Suprapubic skin (tissue), 4 donors: ENCODE measurements around the gene SULF2. TPM values are rescaled to one million over a fixed set of nuclear protein-coding genes. Genes with fewer than 3 reads are reported as not detected.
A peak's percentile ranks its signal among the peaks of the same experiment; 100 is the strongest.

Experiments
- DNase-seq, 2 donors: peaks; one replicate each; pipeline ENCODE4 v3.0.0-alpha.2; 2019; ENCODE audit warnings: low spot score in 2 of 2
- H3K27ac ChIP-seq: fragments of 200-600 bp; sonication (generic); one replicate; pipeline ENCODE4 v1.5.1; 2019
- H3K27me3 ChIP-seq: fragments of 200-600 bp; sonication (generic); one replicate; pipeline ENCODE4 v1.5.1; 2019
- H3K36me3 ChIP-seq: fragments of 200-600 bp; sonication (generic); one replicate; pipeline ENCODE4 v1.5.1; 2019
- H3K4me1 ChIP-seq: fragments of 200-600 bp; sonication (generic); one replicate; pipeline ENCODE4 v1.5.1; 2019
- H3K4me3 ChIP-seq: fragments of 200-600 bp; sonication (generic); one replicate; pipeline ENCODE4 v1.5.1; 2019; ENCODE audit warnings: mild to moderate bottlenecking
- H3K9me3 ChIP-seq: fragments of 200-600 bp; sonication (generic); one replicate; pipeline ENCODE4 v1.5.1; 2019
- EP300 ChIP-seq: sonication (generic); formaldehyde crosslinking; IDR thresholded peaks from one replicate; pipeline ENCODE4 v1.6.1; 2017; ENCODE audit warnings: antibody characterized with exemption
- POLR2A ChIP-seq, 2 donors: fragments of 450-650 bp; IDR thresholded peaks; one replicate each; pipeline ENCODE4 v1.6.1; 2017; ENCODE audit warnings: antibody characterized with exemption in 2 of 2, mild to moderate bottlenecking in 2 of 2, moderate library complexity in 2 of 2
- POLR2AphosphoS5 ChIP-seq, 3 donors: sonication (generic); formaldehyde crosslinking; IDR thresholded peaks; one replicate each; pipeline ENCODE4 v1.6.1; 2017; ENCODE audit warnings: antibody characterized with exemption in 3 of 3
- WGBS: methylation state at CpG from one replicate; pipeline ENCODE4 v1.1.5; 2018; 5-methylcytosine and 5-hydroxymethylcytosine counted together
- total RNA-seq, 4 donors: library from RNA; depleted of rRNA; stranded (reverse); fragments of >200 nt; gene quantifications; one replicate each; pipeline ENCODE4 v1.1.0, GENCODE V29; 2016
- TF ChIP-seq, protein P1 (sequence below), 2 donors: fragments of 200-600 bp in 1 of 2; fragments of 450-650 bp in 1 of 2; sonication (generic) in 1 of 2; IDR thresholded peaks; one replicate each; pipeline ENCODE4 v1.5.1; 2016 to 2019; ENCODE audit warnings: antibody characterized with exemption in 2 of 2, mild to moderate bottlenecking in 1 of 2, moderate library complexity in 1 of 2

SULF2 gene
- total RNA-seq, 4 donors from 2014 or later = 28.4 to 95.4 (median 57.5) TPM

DNA sequence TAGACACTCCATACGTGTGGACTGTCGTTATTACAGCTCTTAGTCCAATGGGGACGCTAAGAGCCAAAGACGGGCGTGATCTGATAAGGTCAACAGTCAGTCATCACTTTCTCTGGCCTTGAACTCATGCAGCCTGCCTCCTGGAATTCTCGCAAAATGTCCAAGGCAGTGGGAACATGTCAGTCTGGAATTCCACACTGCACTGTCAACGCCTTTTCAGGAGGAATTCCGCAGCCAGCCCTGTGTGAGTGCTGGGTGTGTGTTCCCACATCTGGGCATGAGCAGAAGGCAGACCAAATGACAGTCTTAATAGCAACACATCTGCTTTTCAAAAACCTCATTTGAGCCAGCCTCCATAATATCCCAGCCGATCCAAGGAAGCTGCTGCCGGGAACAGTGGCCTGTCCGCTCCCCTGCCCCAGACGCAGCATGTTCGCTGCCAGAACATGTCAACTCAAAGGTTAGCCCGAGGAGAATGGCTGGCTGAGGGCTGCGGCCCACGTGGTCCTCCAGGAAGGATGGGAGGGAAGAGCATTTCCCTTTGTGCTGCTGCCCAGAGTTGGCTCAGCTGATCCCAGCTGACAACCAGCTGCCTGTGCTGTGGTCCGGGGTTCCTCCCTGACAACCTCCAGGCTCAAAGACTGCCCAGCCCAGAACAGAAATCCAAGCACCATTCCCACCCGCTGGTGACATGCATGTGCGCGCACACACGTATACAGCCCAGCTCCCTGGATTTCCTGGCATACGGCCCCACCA lies 103.1 kb downstream of the SULF2 start:
- Histone ChIP-seq H3K4me3 (no peak overlapping the region), H3K9me3 (no peaks in the 10 kb centered on the region), H3K36me3 (peaks cover 12% of the 10 kb centered on the region), H3K4me1 (peaks cover 18% of the 10 kb centered on the region), H3K27me3 (no peaks in the 10 kb centered on the region), H3K27ac (peak overlapping the region; percentile 33)
- 19% methylated on average over 16 of the region's 22 CpGs for WGBS
- no peak for TF ChIP-seq POLR2AphosphoS5 (IDR thresholded peaks at IDR 0.05)
- TF ChIP-seq POLR2A (IDR thresholded peaks at IDR 0.05) = no peak
- no peak for TF ChIP-seq EP300
- TF ChIP-seq, protein P1, sequence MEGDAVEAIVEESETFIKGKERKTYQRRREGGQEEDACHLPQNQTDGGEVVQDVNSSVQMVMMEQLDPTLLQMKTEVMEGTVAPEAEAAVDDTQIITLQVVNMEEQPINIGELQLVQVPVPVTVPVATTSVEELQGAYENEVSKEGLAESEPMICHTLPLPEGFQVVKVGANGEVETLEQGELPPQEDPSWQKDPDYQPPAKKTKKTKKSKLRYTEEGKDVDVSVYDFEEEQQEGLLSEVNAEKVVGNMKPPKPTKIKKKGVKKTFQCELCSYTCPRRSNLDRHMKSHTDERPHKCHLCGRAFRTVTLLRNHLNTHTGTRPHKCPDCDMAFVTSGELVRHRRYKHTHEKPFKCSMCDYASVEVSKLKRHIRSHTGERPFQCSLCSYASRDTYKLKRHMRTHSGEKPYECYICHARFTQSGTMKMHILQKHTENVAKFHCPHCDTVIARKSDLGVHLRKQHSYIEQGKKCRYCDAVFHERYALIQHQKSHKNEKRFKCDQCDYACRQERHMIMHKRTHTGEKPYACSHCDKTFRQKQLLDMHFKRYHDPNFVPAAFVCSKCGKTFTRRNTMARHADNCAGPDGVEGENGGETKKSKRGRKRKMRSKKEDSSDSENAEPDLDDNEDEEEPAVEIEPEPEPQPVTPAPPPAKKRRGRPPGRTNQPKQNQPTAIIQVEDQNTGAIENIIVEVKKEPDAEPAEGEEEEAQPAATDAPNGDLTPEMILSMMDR (IDR thresholded peaks at IDR 0.05) = no peak
- no peak for DNase-seq

DNA sequence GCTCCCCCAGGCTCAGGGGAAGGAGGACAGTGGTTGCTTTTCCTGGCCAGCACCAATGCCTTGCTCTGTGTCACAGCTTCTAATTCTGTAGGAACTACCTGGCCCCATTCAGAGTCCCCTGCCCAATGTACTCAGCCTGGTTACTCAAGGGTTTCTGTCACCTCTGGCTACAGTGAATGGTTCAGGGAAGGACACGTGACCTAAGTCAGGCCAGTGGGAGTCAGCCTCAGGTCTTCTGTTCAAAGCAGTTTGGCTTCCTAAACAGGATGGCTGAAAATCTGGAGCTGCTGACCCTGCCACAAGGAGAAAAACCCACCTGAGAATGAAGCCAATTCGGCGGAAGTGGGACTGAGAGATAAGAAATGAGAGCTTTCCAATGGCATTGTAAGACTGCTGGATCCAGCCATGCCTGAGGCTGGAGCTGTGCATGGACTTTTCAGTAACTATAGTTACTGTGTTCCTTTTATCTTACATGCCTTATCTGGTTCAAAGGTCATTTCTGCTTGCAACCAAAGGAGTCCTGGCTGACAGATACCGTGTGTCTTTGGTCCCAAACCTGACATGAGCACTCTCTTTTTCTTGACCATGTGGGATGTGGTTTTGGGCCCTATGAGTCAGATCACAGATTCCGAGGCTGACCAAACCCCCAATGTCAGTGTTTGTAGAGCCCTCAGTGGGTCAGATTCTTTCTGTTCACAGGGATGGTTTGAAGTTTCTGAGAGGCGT lies 104.3 kb downstream of the SULF2 start:
- TF ChIP-seq, protein P1 (IDR thresholded peaks at IDR 0.05) = no peak
- no peak for TF ChIP-seq EP300
- no peak for TF ChIP-seq POLR2AphosphoS5 (IDR thresholded peaks at IDR 0.05)
- no peak for TF ChIP-seq POLR2A (IDR thresholded peaks at IDR 0.05)
- Histone ChIP-seq H3K4me1 (peaks cover 18% of the 10 kb centered on the region), H3K27me3 (no peaks in the 10 kb centered on the region), H3K9me3 (no peaks in the 10 kb centered on the region), H3K4me3 (no peak overlapping the region), H3K36me3 (peaks cover 23% of the 10 kb centered on the region), H3K27ac (no peak overlapping the region)
- WGBS = 89% methylated on average over 6 of the region's 6 CpGs
- DNase-seq = no peak

DNA sequence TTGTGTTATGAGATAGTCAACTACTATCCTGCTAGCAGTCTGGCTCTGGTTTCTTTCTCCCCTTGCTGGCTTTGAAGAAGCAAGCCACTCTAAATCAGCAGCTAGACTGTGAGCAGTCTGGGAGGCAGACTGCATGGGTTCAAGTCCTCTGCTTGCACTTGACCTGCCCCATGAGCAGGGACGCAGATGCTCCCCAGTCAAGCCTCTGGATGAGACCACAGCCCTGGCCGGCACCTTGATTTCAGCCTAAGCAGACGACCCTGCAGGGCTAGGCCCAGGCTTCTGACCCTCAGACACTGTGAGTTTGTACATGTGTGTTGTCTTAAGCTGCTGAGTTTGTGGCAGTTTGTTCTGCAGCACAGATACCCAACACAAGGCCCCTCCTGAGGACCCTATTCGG lies 105.8 kb downstream of the SULF2 start:
- 96% methylated on average over 1 of the region's 4 CpGs for WGBS
- TF ChIP-seq, protein P1 (IDR thresholded peaks at IDR 0.05) = no peak
- TF ChIP-seq POLR2A (IDR thresholded peaks at IDR 0.05) = no peak
- TF ChIP-seq POLR2AphosphoS5 (IDR thresholded peaks at IDR 0.05) = no peak
- no peak for TF ChIP-seq EP300

DNA sequence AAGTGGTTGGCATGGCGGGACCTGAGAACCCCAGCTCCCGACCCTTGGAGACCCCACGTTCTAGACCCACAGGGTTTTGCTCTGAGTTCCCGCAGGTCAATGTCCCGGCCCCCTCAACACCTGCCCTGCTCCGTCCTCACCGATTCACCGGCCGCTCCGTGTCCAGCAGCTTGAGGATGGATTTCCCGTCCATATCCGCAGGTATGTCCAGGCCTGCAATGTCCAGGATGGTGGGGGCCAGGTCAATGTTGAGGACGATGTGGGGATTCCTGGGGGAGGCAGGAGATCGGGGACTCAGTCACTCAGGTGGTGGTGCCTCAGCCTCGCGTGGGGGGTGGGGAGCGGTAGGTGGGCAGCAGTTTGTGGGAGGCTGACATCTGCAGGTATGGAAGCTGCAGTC lies 106.7 kb downstream of the SULF2 start:
- WGBS = 95% methylated on average over 17 of the region's 17 CpGs
- Histone ChIP-seq H3K27ac (no peak overlapping the region), H3K4me1 (peaks cover 18% of the 10 kb centered on the region), H3K9me3 (no peaks in the 10 kb centered on the region), H3K36me3 (peaks cover 25% of the 10 kb centered on the region), H3K27me3 (no peaks in the 10 kb centered on the region), H3K4me3 (no peak overlapping the region)
- DNase-seq = no peak
- TF ChIP-seq POLR2AphosphoS5 (IDR thresholded peaks at IDR 0.05) (no peak), POLR2A (IDR thresholded peaks at IDR 0.05) (no peak), EP300 (no peak)
- TF ChIP-seq, protein P1 (IDR thresholded peaks at IDR 0.05) = no peak

More for the DNA sequence above, 105.8 kb downstream of the SULF2 start:
- DNase-seq = no peak
- Histone ChIP-seq H3K9me3 (no peaks in the 10 kb centered on the region), H3K27ac (no peak overlapping the region), H3K4me3 (no peak overlapping the region), H3K36me3 (peaks cover 24% of the 10 kb centered on the region), H3K4me1 (peaks cover 18% of the 10 kb centered on the region), H3K27me3 (no peaks in the 10 kb centered on the region)
